DLD1 (cell line): Measurements from ENCODE around the gene ZNF117.
"Not testable (repeated sequence)": the region's sequence is repeated elsewhere in the genome, so short reads cannot be mapped to it uniquely, and the experiment has no call there.

Source experiments
- in situ Hi-C: cut with HindIII; loops from 2 replicates; pipeline ENCODE4 v1.10.0; 2017; ENCODE audit warnings: low sequenced_read_pairs

Gene ZNF117

GRCh38 chr7:64928252-64929187 is 62.3 kb downstream of the ZNF117 start:
- in situ Hi-C loops, result not testable (repeated sequence)
